Neural progenitor cell (in vitro differentiated cells): Measurements from ENCODE around the gene ZNF652. TPM values are rescaled to one million over a fixed set of nuclear protein-coding genes. Genes with fewer than 3 reads are reported as not detected.

Source experiments
- DNase-seq: peaks from one replicate; pipeline ENCODE4 v3.0.0-alpha.2; 2016; ENCODE audit warnings: low spot score
- H2AFZ ChIP-seq: fragments of 200-600 bp; sonication (generic); replicated peaks from 2 replicates; pipeline ENCODE4 v1.6.1; 2016; ENCODE audit warnings: antibody characterized with exemption
- H3F3A ChIP-seq: fragments of 200-600 bp; sonication (generic); 2 replicates; pipeline ENCODE4 v1.6.1; 2016; ENCODE audit warnings: antibody characterized with exemption, low read depth
- H3K27ac ChIP-seq: fragments of 200-600 bp; sonication (generic); 2 replicates; pipeline ENCODE4 v1.5.1; 2016; ENCODE audit warnings: mild to moderate bottlenecking
- H3K27me3 ChIP-seq: fragments of 200-600 bp; sonication (generic); 2 replicates; pipeline ENCODE4 v1.6.1; 2016; ENCODE audit warnings: mild to moderate bottlenecking, moderate library complexity
- H3K36me3 ChIP-seq: fragments of 200-600 bp; sonication (generic); 2 replicates; pipeline ENCODE4 v1.5.1; 2016
- H3K4me1 ChIP-seq: fragments of 200-600 bp; sonication (generic); 2 replicates; pipeline ENCODE4 v1.6.1; 2016; ENCODE audit warnings: mixed run types
- H3K4me2 ChIP-seq: fragments of 200-600 bp; sonication (generic); 2 replicates; pipeline ENCODE4 v1.6.1; 2016
- H3K4me3 ChIP-seq: fragments of 200-600 bp; sonication (generic); 2 replicates; pipeline ENCODE4 v1.5.1; 2016
- H3K79me2 ChIP-seq: fragments of 200-600 bp; sonication (generic); 2 replicates; pipeline ENCODE4 v1.6.1; 2016; ENCODE audit warnings: low read depth
- H3K9ac ChIP-seq: fragments of 200-600 bp; sonication (generic); 2 replicates; pipeline ENCODE4 v1.6.1; 2016
- H3K9me3 ChIP-seq: fragments of 200-600 bp; sonication (generic); 2 replicates; pipeline ENCODE4 v1.5.1; 2016; ENCODE audit warnings: low read depth
- H4K20me1 ChIP-seq: fragments of 200-600 bp; sonication (generic); 2 replicates; pipeline ENCODE4 v1.6.1; 2016; ENCODE audit warnings: low read depth
- H3K27ac Mint-ChIP-seq: 3 replicates; pipeline ENCODE4 v1.8.0; 2021; ENCODE audit warnings: mixed read lengths
- H3K27me3 Mint-ChIP-seq: 2 replicates; pipeline ENCODE4 v1.8.0; 2022; ENCODE audit warnings: low read depth, mild to moderate bottlenecking, inconsistent platforms, moderate library complexity, mixed read lengths; ENCODE audit not compliant: insufficient read depth
- H3K36me3 Mint-ChIP-seq: 3 replicates; pipeline ENCODE4 v1.8.0; 2021; ENCODE audit warnings: mixed read lengths
- H3K4me1 Mint-ChIP-seq: 3 replicates; pipeline ENCODE4 v1.8.0; 2021; ENCODE audit warnings: mixed read lengths
- H3K4me3 Mint-ChIP-seq: 3 replicates; pipeline ENCODE4 v1.8.0; 2021; ENCODE audit warnings: mild to moderate bottlenecking, moderate library complexity, mixed read lengths
- H3K9me3 Mint-ChIP-seq: 3 replicates; pipeline ENCODE4 v1.8.0; 2020; ENCODE audit warnings: mixed read lengths
- CTCF ChIP-seq: fragments of 200-600 bp; sonication (generic); IDR thresholded peaks from 2 replicates; pipeline ENCODE4 v1.5.1; 2017; ENCODE audit warnings: antibody characterized with exemption, mild to moderate bottlenecking
- EZH2 ChIP-seq: fragments of 200-600 bp; sonication (generic); IDR thresholded peaks from 2 replicates; pipeline ENCODE4 v1.6.1; 2017; ENCODE audit warnings: antibody characterized with exemption, mild to moderate bottlenecking, moderate library complexity
- EZH2phosphoT487 ChIP-seq: fragments of 200-600 bp; sonication (generic); IDR thresholded peaks from 2 replicates; pipeline ENCODE4 v1.6.1; 2017; ENCODE audit warnings: antibody characterized with exemption
- total RNA-seq: library from RNA; depleted of rRNA; stranded (reverse); fragments of >200 nt; gene quantifications from 2 replicates; pipeline ENCODE4 v1.2.3, GENCODE V29; 2015; ENCODE audit warnings: low replicate concordance

ZNF652 gene
- total RNA-seq, 1 donor from 2014 or later = 55.7 TPM

GRCh38 chr17:49407086-49407485, 45.0 kb upstream of the ZNF652 start:
- Histone ChIP-seq H3K4me3 (no peak overlapping the region), H3K9me3 (no peaks in the 10 kb centered on the region), H2AFZ (no peak overlapping the region), H3K27me3 (no peaks in the 10 kb centered on the region), H4K20me1 (peaks cover 8% of the 10 kb centered on the region), H3K9ac (no peak overlapping the region), H3K36me3 (peaks cover 12% of the 10 kb centered on the region), H3K79me2 (no peaks in the 10 kb centered on the region), H3K4me2 (no peak overlapping the region), H3K27ac (no peak overlapping the region), H3F3A (peaks cover 17% of the 10 kb centered on the region), H3K4me1 (peaks cover 12% of the 10 kb centered on the region)
- no peak overlapping the region for H3K4me3 Mint-ChIP-seq
- H3K9me3 Mint-ChIP-seq = no peaks in the 10 kb centered on the region
- no peak for TF ChIP-seq EZH2
- TF ChIP-seq CTCF = no peak
- no peak for TF ChIP-seq EZH2phosphoT487
- no peak for DNase-seq
- H3K4me1 Mint-ChIP-seq = peaks cover 12% of the 10 kb centered on the region
- H3K27me3 Mint-ChIP-seq = peaks cover 2% of the 10 kb centered on the region
- H3K27ac Mint-ChIP-seq = no peak overlapping the region
- peaks cover 31% of the 10 kb centered on the region for H3K36me3 Mint-ChIP-seq

- Mint-ChIP-seq H3K4me3 (no peak overlapping the region), H3K9me3 (no peaks in the 10 kb centered on the region), H3K4me1 (peaks cover 17% of the 10 kb centered on the region), H3K27ac (no peak overlapping the region), H3K36me3 (peaks cover 26% of the 10 kb centered on the region), H3K27me3 (peaks cover 2% of the 10 kb centered on the region)
- no peak for DNase-seq
- Histone ChIP-seq H3K27me3 (no peaks in the 10 kb centered on the region), H4K20me1 (peaks cover 11% of the 10 kb centered on the region), H3K9me3 (no peaks in the 10 kb centered on the region), H3K36me3 (peaks cover 12% of the 10 kb centered on the region), H3F3A (peaks cover 23% of the 10 kb centered on the region), H3K79me2 (no peaks in the 10 kb centered on the region), H3K9ac (no peak overlapping the region), H2AFZ (no peak overlapping the region), H3K4me3 (no peak overlapping the region), H3K27ac (no peak overlapping the region), H3K4me1 (peaks cover 15% of the 10 kb centered on the region), H3K4me2 (no peak overlapping the region)
- TF ChIP-seq EZH2 = no peak
Measured at GRCh38 chr17:49406421-49407061, 44.5 kb upstream of the ZNF652 start.

- Histone ChIP-seq H3K4me2 (no peak overlapping the region), H3K9ac (no peak overlapping the region), H3K4me3 (no peak overlapping the region), H3K36me3 (peaks cover 12% of the 10 kb centered on the region), H3K27me3 (no peaks in the 10 kb centered on the region), H4K20me1 (peaks cover 11% of the 10 kb centered on the region), H3K4me1 (peaks cover 15% of the 10 kb centered on the region), H3F3A (peaks cover 23% of the 10 kb centered on the region), H3K27ac (no peak overlapping the region), H3K9me3 (no peaks in the 10 kb centered on the region), H3K79me2 (no peaks in the 10 kb centered on the region), H2AFZ (no peak overlapping the region)
- H3K27me3 Mint-ChIP-seq = peaks cover 2% of the 10 kb centered on the region
- TF ChIP-seq EZH2phosphoT487 = no peak
- no peak for TF ChIP-seq CTCF
- no peak for TF ChIP-seq EZH2
- no peak for DNase-seq
- H3K9me3 Mint-ChIP-seq = no peaks in the 10 kb centered on the region
- H3K4me3 Mint-ChIP-seq = no peak overlapping the region
- H3K27ac Mint-ChIP-seq = no peak overlapping the region
- H3K36me3 Mint-ChIP-seq = peaks cover 22% of the 10 kb centered on the region
- H3K4me1 Mint-ChIP-seq = peaks cover 17% of the 10 kb centered on the region
Measured at GRCh38 chr17:49404906-49405305, 42.9 kb upstream of the ZNF652 start.

GRCh38 chr17:49404361-49404760, 42.3 kb upstream of the ZNF652 start:
- Histone ChIP-seq H4K20me1 (peaks cover 11% of the 10 kb centered on the region), H3K4me3 (no peak overlapping the region), H3K9ac (no peak overlapping the region), H3K27ac (no peak overlapping the region), H3K27me3 (no peaks in the 10 kb centered on the region), H2AFZ (no peak overlapping the region), H3K36me3 (peaks cover 12% of the 10 kb centered on the region), H3K9me3 (no peaks in the 10 kb centered on the region), H3K4me2 (no peak overlapping the region), H3K79me2 (no peaks in the 10 kb centered on the region), H3K4me1 (peaks cover 15% of the 10 kb centered on the region), H3F3A (peaks cover 29% of the 10 kb centered on the region)
- Mint-ChIP-seq H3K4me3 (no peak overlapping the region), H3K27ac (no peak overlapping the region), H3K27me3 (peaks cover 2% of the 10 kb centered on the region), H3K4me1 (peaks cover 17% of the 10 kb centered on the region), H3K36me3 (peaks cover 22% of the 10 kb centered on the region), H3K9me3 (no peaks in the 10 kb centered on the region)
- no peak for DNase-seq
- no peak for TF ChIP-seq EZH2
- TF ChIP-seq CTCF = no peak
- no peak for TF ChIP-seq EZH2phosphoT487
